HG03064 (cell line): Measurements from ENCODE around the gene MYO3B.
"Not testable (repeated sequence)": the region's sequence is repeated elsewhere in the genome, so short reads cannot be mapped to it uniquely, and the experiment has no call there.

Experiments used
- ATAC-seq: cut with Tn5 transposase; IDR thresholded peaks from one replicate; pipeline ENCODE4 v1.9.1; 2021; ENCODE audit warnings: low read depth; ENCODE audit not compliant: unreplicated experiment

The MYO3B gene

DNA sequence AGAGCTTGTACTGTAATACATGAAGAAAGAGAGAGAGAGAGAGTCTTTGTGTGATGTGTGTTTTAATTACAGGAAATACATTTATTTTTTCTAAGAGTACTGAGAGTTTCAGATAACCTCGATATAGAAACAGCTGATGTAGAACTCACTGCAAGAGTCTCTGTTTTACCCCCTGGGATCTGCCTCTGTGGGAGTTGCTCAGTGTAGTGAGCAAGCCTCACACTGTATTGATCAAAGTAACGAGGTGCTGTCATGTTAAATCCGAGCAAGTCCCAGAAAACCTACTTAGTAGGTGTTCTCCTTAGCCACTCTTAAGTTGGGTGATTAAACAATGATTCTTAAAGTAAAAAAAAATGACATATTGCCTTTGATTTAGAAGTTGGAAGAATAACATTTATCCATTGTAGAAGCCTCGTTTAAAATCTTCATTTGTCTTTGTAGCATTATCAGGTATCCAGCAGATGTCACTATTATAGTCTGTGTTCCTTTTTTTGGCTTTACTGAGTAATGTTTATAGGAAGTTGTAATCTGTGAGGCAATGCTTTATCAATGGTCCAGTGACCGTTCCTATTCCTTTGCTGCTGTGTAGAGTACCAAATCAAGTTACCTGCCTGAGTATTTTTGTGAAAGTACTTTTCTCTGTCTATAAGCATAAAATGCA lies 219.0 kb downstream of the MYO3B start:
- ATAC-seq = no peak

DNA sequence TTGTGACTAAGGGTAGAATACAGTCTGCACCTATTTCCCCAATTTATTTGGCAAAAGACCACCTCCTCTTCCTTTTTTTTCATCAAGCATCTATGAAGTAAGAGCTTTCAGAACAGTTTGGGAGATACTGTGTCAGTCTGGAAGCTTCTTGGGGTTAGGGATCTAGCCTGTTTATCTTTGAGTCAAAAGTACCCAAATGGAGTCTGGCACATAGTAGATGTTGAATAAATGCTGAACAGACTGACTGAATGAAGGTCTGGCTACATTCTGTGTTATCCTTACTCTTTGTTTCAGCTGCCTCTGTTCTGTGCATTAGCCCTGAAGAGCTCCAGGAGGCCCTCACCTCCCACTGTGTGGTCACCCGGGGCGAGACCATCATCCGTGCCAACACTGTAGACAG lies 223.2 kb downstream of the MYO3B start:
- ATAC-seq = no peak

DNA sequence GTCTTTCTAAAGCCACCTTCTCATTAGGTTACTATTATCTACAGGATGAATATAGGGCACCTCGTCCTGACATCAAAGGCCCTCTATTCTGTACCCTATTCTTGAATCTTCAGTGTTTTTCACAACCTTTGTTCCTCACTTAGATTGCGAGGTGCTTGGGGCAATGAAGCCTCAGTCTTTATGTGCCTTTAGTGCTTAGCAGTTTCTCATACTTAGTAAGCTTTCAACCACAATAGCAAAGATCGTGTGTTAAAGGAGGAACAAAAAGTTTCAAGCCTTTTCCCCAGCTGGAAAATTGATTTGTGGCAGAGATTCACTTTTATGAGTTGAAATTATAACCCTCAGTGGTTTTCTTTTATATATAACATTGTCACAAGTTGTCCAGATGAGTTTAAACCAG lies 226.9 kb downstream of the MYO3B start:
- ATAC-seq = no peak

DNA sequence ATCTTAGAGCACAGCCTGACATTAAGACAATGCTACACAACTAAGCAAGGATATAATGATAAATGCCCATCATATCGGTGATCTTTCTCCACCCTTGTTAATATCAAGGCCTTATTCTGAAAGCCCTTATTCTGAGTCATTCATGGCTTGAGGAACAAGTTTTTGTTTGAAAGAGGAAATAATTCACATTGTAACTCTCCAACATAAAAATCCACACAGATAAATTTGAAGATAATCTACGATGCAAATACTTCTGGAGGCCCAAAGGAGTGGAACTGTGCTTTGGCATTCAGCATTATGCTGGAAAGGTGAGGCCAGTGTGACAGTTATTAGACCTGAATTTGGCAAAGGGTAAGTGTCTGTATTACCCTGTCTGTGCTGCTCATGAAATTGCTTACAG lies 227.4 kb downstream of the MYO3B start:
- no peak for ATAC-seq

DNA sequence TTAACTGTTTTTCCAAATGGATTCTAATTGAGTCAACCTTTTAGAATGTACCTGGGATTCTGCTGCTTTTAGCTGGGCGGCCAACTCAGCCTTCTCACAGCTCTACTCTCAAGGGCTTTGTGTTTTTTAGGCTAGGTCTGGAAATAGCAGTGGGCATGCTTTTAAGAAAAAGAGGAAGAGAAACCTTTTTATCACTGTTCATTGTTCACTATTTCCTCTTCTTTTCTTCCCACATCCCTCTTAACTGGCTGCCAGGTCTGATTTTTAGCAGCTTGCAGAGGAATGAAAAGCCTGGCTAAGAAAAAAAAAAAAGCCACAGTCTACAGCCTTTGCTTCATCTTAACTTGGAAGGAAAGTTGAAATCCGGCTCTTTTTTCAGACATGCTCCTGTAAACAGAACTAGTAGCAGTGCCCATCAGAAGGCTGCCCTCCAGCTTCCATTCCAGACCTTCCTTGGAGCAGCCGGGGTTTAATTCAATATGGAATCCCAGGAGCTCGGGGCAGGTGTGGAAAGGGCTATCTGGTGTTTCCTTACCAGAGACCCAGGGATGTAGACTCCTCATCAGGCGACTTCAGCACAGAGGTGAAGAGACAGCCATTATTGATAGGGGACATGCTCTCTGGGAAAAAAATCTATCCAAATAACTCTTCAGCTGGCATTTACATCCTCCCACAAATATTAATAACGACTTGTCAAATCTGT lies 230.7 kb downstream of the MYO3B start:
- ATAC-seq = no peak

DNA sequence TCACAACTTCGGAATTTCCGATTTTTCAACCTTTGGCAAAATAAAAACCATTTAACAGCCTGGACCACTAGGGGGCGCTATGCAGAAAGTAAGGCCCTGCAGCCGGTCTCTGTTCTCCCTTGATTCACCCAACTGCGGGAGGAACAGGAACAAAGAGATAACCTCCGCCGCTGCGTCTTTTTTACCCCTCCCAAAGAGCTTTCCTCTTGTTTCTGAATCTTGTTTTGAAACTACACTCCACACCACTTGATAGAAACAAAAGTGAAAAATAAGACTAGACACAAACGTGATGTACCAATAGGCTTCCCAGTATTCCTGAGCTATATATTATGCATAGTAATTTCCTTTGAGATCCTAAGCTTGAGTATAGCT lies 231.2 kb downstream of the MYO3B start:
- ATAC-seq = no peak

DNA sequence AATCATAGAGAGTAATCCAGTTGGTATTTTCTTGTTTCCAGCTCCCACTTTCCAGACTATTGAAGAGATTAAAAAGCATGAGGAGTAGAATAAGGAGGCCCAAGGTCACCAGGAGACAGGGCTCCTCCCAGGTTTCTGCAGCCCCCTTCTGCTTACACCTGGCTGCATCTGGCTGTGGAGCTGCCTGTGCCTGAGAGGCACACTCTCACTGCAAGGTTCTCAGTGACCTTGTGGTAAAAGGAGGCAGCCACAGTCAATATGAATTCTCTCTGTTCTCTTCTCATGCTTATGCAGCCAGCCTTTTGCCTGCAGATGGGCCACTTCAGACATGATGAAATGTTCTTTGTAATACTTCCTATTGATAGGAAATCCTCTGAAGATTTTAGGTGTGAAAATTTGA lies 233.7 kb downstream of the MYO3B start:
- ATAC-seq = no peak

DNA sequence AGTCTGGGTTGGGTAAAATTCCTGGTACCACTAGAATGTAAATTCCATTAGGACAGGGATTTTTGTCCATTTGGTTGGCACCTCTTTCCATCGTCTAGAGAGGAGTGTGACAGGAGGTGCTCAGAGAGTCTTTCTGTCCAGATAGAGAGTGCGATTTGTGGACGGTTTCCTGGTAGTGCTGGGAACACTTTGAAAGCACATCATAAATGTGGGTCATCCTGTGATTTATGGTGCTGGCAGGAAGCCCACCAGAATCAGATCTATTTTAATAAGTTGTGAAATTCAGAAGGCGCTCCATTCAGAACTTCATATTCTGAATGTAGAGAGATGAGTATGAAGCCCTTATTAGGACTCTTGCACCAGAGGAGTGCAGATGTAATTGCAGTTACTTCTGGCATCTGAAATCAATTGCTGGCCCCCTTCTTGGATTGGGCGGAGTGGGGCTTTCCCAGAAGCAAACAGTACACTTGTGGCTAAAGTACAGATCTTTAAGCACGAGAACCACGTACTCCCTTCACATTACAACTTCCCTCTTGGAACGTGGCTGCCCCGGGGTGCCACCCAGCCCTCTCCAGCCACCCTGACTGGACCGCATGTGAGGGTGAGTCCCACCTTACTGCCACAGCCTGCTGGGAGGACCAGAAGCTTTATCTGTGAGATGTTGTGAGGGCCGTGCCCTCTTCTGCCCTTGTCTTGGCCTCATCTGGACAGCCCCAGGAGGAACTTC lies 243.2 kb downstream of the MYO3B start:
- ATAC-seq = no peak

DNA sequence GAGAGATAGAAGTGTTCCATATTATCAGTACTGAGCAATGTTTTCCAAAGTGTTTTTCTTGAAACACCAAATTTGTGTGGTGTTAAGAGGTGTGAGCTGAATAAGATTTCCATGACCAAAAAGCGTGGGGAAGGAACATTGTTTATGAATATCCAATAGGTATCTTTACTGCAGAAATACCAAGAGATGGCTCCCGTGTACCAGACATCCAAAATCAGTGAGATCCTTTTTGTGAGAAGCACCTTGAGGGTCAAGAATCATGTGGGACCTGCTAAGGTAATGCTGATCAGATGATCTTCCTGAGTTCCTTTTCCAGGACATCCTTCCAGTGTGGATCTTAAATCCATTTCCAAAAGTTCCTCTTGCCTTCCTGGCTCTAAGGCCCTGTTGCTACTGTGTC lies 246.0 kb downstream of the MYO3B start:
- ATAC-seq = no peak

DNA sequence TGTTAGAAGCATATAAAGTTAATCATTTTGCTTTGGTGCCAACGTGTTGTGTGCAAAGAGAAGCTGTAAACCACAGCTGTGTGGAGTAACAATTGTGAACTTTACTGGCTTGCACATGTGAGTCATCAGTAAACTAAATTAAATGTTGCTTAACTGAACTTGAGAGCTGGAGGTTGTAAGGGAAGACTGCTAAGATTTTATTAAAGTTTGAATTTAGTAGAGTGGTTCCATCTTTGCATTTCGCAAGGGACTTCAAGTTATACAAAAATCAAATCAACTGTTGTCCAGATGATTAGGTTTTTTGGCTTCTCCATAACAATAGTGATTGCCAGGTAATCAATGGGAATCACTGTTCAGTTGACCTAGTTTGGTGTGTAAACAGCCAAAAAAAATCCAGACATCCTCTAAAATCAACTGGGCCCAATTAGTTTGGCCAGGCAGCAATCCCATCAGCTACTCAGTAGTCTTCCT lies 247.4 kb downstream of the MYO3B start:
- ATAC-seq = no peak

DNA sequence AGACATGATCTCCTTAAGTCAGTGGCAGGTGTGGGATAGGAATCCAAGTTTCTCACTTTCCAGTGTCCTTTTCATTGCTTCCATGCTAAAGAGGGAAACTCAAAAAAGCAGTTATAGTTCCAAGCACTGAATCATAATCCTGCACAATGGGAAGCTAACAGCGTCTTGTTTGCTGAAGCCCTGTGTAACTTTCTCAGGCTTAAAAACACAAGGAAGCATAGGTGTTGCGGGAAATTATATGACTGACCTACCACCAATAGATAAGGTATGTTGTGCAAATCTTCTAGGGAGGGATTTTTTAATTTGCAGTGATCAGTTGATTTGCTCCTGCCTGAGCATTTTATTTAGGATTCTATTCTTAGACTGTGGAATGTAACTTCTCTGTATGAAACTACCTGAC lies 250.9 kb downstream of the MYO3B start:
- no peak for ATAC-seq

DNA sequence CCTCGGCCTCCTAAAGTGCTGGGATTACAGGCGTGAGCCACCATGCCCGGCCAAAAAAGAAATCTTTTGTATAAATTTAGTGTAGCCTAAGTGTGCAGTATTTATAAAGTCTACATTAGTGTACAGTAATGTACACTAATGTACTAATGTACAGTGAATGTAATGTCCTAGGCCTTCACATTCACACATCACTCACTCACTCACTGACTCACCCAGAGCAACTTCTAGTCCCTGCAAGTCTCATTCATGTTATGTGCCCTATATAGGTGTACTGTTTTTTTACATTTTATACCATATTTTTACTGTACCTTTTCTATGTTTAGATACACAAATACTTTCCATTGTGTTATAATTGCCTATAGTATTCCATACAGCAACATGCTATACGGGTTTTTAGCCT lies 254.9 kb downstream of the MYO3B start:
- ATAC-seq = no peak

DNA sequence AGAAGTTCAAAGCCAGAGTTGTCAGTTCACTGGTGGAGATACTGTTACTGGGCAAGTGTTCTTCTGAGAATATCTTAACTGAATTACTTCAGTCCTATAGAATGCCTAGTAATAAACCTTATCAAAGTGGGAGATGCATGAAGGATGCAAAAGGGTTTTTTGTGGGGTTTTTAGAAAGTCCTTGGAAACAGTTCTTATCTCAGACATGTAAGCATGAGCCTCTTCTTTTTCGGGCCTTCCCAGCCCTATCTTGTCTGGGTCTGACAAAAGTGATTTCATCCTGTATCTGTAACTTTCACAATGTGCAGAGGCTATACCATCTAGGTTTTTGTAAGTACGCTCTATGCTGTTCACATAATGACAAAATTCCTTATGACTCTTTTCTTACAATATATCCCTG lies 255.5 kb downstream of the MYO3B start:
- no peak for ATAC-seq

DNA sequence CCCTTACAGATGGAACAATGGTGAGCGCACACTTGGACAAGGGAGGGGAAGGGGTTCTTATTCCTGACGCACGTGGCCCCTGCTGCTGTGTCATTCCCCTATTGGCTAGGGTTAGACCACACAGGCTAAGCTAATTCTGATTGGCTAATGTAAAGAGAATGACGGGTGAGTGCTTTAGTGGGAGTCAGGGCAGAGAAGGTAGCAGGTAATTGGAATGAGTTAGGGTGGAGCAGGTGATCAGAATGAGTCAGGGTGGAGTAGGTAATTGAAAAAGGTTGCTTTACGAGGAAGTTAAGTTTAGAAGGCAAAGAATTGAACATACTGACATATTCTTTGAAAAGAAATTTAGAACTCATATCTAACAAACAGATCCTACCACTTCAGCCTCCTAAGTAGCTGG lies 256.4 kb downstream of the MYO3B start:
- not testable (repeated sequence) for ATAC-seq

DNA sequence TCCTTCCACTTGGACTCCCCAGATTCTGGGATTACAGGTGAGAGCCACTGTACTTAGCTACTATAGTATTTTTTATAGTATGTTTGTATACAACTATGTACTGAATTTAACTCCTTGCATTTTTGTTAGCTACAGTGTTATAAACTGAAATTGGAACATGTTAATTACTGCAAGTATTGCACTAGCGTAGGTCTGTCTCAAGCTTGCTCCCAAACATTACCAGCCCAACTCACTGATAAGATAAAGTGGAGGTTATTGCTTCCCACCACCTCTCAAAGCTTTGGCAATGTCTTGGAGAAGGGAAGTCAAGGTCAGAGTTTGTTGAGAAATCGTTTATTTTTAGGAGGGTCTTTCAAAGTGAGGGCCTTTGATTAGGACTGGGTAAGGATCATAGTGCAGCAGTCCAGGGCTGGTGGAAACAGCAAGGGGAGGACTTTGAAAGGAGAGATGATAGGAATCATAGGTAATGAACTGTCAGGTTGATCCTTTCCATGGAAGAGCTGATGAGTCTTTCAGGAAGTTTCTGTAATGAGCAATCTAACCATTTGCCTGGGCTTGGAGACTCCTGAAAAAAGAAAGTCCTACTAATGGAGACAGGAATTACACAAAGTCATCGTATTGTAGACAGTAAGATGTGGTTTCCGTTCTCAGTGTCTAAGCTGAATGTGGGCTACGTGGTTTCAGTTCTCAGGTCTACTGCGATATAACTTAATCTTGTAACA lies 257.1 kb downstream of the MYO3B start:
- ATAC-seq = no peak

DNA sequence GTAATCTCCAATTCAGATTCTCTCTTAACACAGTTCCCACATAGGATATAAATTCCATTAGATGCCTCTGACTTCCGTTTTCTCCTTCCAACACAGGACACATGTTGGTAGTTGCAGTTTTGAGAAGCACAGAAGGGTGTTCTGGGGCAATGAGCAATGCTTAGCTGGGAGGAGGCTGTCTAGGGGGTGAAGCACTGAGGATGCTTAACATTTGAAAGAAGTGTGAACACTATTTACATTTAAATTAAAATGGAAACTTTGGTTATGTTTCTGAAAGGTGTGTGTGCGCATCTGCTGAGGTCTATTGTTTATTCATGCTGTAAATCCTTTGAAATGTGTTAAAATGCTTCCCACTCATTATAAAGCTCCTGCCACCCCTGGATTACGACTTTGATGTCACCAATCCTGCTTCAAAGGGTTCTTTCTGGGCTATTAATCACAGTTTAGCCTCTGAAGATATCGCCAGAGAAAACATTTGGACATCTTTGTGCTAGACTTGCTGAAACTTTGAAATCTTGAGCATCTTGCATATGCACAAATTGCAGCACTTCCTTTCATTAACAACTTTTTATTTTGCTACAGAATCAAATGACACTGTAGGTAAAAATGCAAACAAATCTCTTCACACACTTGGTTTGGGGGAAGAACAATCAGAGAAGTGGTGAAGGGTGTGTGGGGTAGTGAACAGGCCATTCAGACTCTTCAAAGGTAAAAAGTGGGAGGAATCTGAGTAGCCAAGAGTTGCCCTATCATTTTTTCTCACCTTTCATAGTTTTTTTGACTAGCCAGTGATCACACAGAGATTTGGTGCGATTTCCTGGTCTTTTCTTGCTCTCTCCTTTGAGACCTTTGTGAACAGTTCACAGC lies 258.4 kb downstream of the MYO3B start:
- ATAC-seq = no peak

DNA sequence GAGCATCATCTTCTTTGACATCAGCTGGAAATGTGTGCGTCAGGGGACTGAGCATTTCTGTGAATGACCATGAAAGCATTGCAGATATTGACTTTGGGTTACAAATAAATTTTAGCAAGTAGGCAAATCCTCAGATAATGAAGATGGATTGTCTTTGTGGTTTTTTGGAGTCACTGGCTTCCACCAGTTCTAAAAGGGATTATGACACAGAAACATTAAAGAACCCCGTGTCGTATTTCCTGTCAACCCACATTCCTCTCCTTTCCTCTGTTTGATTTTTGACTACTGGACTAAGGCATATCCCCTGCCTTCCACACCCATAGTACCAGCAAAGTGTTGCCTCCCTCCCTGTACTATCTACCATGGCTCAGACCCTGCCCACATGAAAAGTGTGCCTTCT lies 268.1 kb downstream of the MYO3B start:
- no peak for ATAC-seq

DNA sequence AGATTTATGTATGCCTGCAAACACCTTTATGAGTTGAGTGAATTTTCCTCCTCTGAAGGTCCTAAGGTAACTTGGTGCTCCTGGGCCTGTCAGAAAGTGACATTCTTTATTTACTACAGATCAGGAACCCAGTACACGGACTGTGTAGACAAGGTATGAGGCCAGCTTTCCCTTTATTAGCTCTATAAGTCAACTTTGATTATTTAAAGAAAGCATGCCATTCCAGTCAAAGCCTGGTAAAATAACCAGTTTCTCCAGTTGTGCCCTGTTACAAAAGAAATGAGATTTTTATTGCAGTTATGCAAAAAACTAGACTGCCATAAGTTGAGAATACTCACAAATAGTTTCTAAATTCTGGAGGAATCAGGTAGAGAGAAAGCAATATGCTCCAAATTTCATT lies 271.1 kb downstream of the MYO3B start:
- ATAC-seq = no peak

DNA sequence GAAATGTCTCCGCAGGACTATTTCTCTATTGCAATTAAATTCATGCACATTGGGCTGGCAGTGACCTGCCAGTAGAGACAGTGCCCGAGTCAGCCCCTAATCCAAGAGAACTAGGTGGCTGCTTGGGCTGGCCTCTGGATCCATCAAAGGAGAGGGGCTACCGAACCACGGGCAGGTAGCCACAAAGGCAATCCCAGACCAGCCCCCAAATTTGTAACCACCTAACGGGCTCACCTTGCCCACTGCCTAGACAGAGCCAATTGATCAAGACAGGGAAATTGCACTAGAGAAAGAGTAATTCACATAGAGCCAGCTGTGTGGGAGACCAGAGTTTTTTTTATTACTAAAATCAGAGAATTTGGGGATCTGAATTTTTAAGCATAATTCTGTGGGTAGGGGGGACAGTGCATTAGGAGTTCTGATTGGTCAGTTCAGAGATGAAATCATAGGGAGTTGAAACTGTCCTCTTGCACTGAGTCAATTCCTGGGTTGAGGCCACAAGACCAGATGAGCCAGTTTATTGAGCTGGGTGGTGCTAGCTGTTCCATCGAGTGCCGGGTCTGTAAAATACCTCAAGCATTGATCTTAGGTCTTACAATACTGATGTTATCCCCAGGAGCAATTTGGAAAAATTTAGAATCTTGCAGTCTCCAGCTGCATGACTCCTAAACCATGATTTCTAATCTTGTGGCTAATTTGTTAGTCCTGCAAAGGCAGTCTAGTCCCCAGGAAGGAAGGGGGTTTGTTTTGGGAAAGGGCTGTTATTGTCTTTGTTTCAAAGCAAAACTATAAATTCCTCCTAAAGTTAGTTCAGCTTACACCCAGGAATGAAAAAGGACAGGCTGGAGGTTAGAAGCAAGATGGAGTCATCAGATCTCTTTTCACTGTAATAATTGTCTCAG lies 276.8 kb downstream of the MYO3B start:
- no peak for ATAC-seq
